GM12878 (cell line): ENCODE data around the gene RBM48. TPM values are rescaled to one million over a fixed set of nuclear protein-coding genes. Genes with fewer than 3 reads are reported as not detected.

ENCODE experiments used
- ATAC-seq: fragments of 200-7000 bp; cut with Tn5 transposase; 3 replicates; pipeline ENCODE4 v1.9.1; 2020; ENCODE audit warnings: mild to moderate bottlenecking, moderate library complexity
- BruUV-seq: library from RNA; stranded (reverse); fragments of 400-500 nt; replicated peaks from 2 replicates; lab custom pipeline; 2021; lab: Mats Ljungman, UMichigan
- CTCF ChIA-PET: fragments of 300-600 bp; sonication (Branson Sonifier 250); formaldehyde crosslinking; extraction: SDS; loops from one replicate; lab custom pipeline; 2021; ENCODE audit warnings: inconsistent platforms; lab: Yijun Ruan, JAX
- POLR2A ChIA-PET: fragments of 350-600 bp; formaldehyde crosslinking; extraction: SDS; loops from one replicate; lab custom pipeline; 2021; ENCODE audit warnings: inconsistent platforms; lab: Charles Lee
- RAD21 ChIA-PET: fragments of 300-600 bp; sonication (Branson Sonifier 250); formaldehyde crosslinking; loops from one replicate; lab custom pipeline; 2023; ENCODE audit warnings: antibody characterized with exemption; ENCODE audit not compliant: unreplicated experiment; lab: Charles Lee
- SMC1A ChIA-PET: fragments of 300-600 bp; sonication (Branson Sonifier 250); formaldehyde crosslinking; loops from one replicate; lab custom pipeline; 2023; ENCODE audit not compliant: unreplicated experiment, uncharacterized antibody; lab: Charles Lee
- DNase-seq: peaks from one replicate; pipeline ENCODE4 v3.0.0-alpha.2; 2011; ENCODE audit warnings: low read depth, low spot score
- FAIRE-seq: peaks from 3 replicates; lab custom pipeline; 2011; peaks lifted over from hg19 to GRCh38; lab: Jason Lieb, UNC
- H2AFZ ChIP-seq: 2 replicates; pipeline ENCODE4 v1.6.0; 2011; ENCODE audit warnings: low read depth, low read length, control low read depth; ENCODE audit not compliant: control insufficient read depth
- H3K27ac ChIP-seq: 2 replicates; pipeline ENCODE4 v1.5.1; 2011; ENCODE audit warnings: control low read depth; ENCODE audit not compliant: control insufficient read depth, insufficient read depth
- H3K27me3 ChIP-seq, 2 experiments: replicated peaks in 1 of 2; 2 replicates each; pipeline versions ENCODE4 v1.6.0 to v1.6.1; 2011; ENCODE audit warnings: low read length in 1 of 2; ENCODE audit not compliant: control insufficient read depth in 2 of 2, insufficient read depth in 2 of 2
- H3K36me3 ChIP-seq, 2 experiments: 2 replicates each; pipeline ENCODE4 v1.5.1; 2011; ENCODE audit warnings: low read length in 1 of 2; ENCODE audit not compliant: control insufficient read depth in 2 of 2, insufficient read depth in 2 of 2
- H3K4me1 ChIP-seq: 2 replicates; pipeline ENCODE4 v1.6.1; 2011; ENCODE audit warnings: mild to moderate bottlenecking, low read length, moderate library complexity, mixed read lengths; ENCODE audit not compliant: control insufficient read depth, insufficient read depth
- H3K4me2 ChIP-seq: 2 replicates; pipeline ENCODE4 v1.6.0; 2011; ENCODE audit warnings: control low read depth; ENCODE audit not compliant: control insufficient read depth, insufficient read depth
- H3K4me3 ChIP-seq: fragments of 200-600 bp; sonication (generic); 2 replicates; pipeline ENCODE4 v1.5.1; 2016
- H3K79me2 ChIP-seq: 2 replicates; pipeline ENCODE4 v1.6.0; 2011; ENCODE audit warnings: low read length; ENCODE audit not compliant: control insufficient read depth, insufficient read depth
- H3K9ac ChIP-seq: 2 replicates; pipeline ENCODE4 v1.8.0; 2011; ENCODE audit warnings: low read length, control low read depth, mixed read lengths; ENCODE audit not compliant: control insufficient read depth, insufficient read depth
- H3K9me3 ChIP-seq: replicated peaks from 3 replicates; pipeline ENCODE4 v1.5.1; 2011; ENCODE audit warnings: mild to moderate bottlenecking, low read length; ENCODE audit not compliant: control insufficient read depth, insufficient read depth
- H4K20me1 ChIP-seq: 2 replicates; pipeline ENCODE4 v1.6.0; 2011; ENCODE audit not compliant: control insufficient read depth, insufficient read depth
- BCLAF1 ChIP-seq: fragments of 450-650 bp; IDR thresholded peaks from 2 replicates; pipeline ENCODE4 v1.6.1; 2017; ENCODE audit warnings: antibody characterized with exemption, mild to moderate bottlenecking, moderate library complexity
- EGR1 ChIP-seq, 2 experiments: IDR thresholded peaks; 1 replicate in 1 of 2; 2 replicates in 1 of 2; pipeline ENCODE4 v1.6.1; 2011 to 2012; ENCODE audit warnings: low read depth in 2 of 2, low read length in 2 of 2, borderline replicate concordance in 1 of 2, mild to moderate bottlenecking in 1 of 2, moderate library complexity in 1 of 2
- IRF4 ChIP-seq: IDR thresholded peaks from 2 replicates; pipeline ENCODE4 v1.6.1; 2011; ENCODE audit warnings: low read depth, low read length
- NFIC ChIP-seq: IDR thresholded peaks from 2 replicates; pipeline ENCODE4 v1.6.1; 2012; ENCODE audit warnings: low read depth, mild to moderate bottlenecking, inconsistent platforms, low read length, moderate library complexity
- NFYB ChIP-seq: IDR thresholded peaks from 2 replicates; pipeline ENCODE4 v1.6.1; 2011; ENCODE audit warnings: low read depth, mild to moderate bottlenecking, low read length, improper control_type of control experiment, moderate library complexity; ENCODE audit not compliant: insufficient read depth
- PML ChIP-seq: IDR thresholded peaks from 2 replicates; pipeline ENCODE4 v1.6.1; 2012; ENCODE audit warnings: low read length, inconsistent platforms
- RAD51 ChIP-seq: fragments of 450-650 bp; IDR thresholded peaks from 2 replicates; pipeline ENCODE4 v1.6.1; 2016; ENCODE audit warnings: moderate library complexity, mild to moderate bottlenecking, inconsistent platforms
- RCOR1 ChIP-seq: conservative IDR thresholded peaks from 2 replicates; pipeline ENCODE4 v1.6.1; 2012; ENCODE audit warnings: low read depth, low read length, improper control_type of control experiment
- SPI1 ChIP-seq: IDR thresholded peaks from 2 replicates; pipeline ENCODE4 v1.6.1; 2011; ENCODE audit warnings: low read depth, mild to moderate bottlenecking, low read length, moderate library complexity, borderline replicate concordance; ENCODE audit not compliant: insufficient read depth
- SRF ChIP-seq, 2 experiments: IDR thresholded peaks; 2 replicates each; pipeline ENCODE4 v1.6.1; 2011; ENCODE audit warnings: low read depth in 2 of 2, low read length in 2 of 2, mild to moderate bottlenecking in 1 of 2, moderate library complexity in 1 of 2
- ZNF384 ChIP-seq: IDR thresholded peaks from 2 replicates; pipeline ENCODE4 v1.6.1; 2012; ENCODE audit warnings: low read depth, mild to moderate bottlenecking, low read length, improper control_type of control experiment, borderline replicate concordance
- WGBS: methylation state at CpG from one replicate; pipeline ENCODE4 v1.1.6; 2016; ENCODE audit warnings: low lambda C conversion rate; ENCODE audit not compliant: insufficient replicate concordance, insufficient coverage; ENCODE audit errors: missing lambda C conversion rate; 5-methylcytosine and 5-hydroxymethylcytosine counted together
- in situ Hi-C: fragments of 300-500 bp; cut with MboI; formaldehyde crosslinking; loops from 9 replicates; pipeline ENCODE4 v1.14.3; 2018; ENCODE audit warnings: mixed read lengths
- intact Hi-C: fragments of 100-400 bp; cut with micrococcal nuclease; formaldehyde crosslinking; loops from one replicate; pipeline ENCODE4 v1.14.2; 2022; ENCODE audit not compliant: unreplicated experiment
- polyA plus RNA-seq, 11 experiments: library from polyadenylated mRNA; depleted of rRNA in 4 of 11; unstranded in 6 of 11; stranded (reverse) in 5 of 11; fragments of >200 nt; fragmentation: Nextera tagmentation in 4 of 11; fragmentation: Illumina TruSeq in 1 of 11; extraction: Ambion mirVana in 4 of 11; extraction: Trizol in 1 of 11; gene quantifications; 1 replicate in 1 of 11; 2 replicates in 10 of 11; pipeline versions ENCODE4 v1.2.1 to v1.2.3, GENCODE V29; 2011 to 2016; ENCODE audit warnings: inconsistent platforms in 2 of 11, missing spikeins in 2 of 11, low read depth in 1 of 11
- total RNA-seq, 4 experiments: library from RNA; depleted of rRNA in 3 of 4; stranded (reverse); fragments of >200 nt in 3 of 4; fragmentation: Illumina TruSeq in 1 of 4; extraction: Trizol in 1 of 4; gene quantifications; 2 replicates each; pipeline versions ENCODE4 v1.2.1 to v1.2.3, GENCODE V29; 2013 to 2021
- TF ChIP-seq, protein P1 (sequence below): fragments of 450-650 bp; IDR thresholded peaks from 2 replicates; pipeline ENCODE4 v1.6.1; 2018; ENCODE audit warnings: mild to moderate bottlenecking, low read depth, moderate library complexity; ENCODE audit not compliant: partially characterized antibody

The RBM48 gene
- total and polyA plus RNA-seq, 10 of the 15 experiments (the other 5 are each of a cell fraction or from before 2014, with no cell fraction given): 8.5 to 14.7 (median 11.6) TPM

DNA sequence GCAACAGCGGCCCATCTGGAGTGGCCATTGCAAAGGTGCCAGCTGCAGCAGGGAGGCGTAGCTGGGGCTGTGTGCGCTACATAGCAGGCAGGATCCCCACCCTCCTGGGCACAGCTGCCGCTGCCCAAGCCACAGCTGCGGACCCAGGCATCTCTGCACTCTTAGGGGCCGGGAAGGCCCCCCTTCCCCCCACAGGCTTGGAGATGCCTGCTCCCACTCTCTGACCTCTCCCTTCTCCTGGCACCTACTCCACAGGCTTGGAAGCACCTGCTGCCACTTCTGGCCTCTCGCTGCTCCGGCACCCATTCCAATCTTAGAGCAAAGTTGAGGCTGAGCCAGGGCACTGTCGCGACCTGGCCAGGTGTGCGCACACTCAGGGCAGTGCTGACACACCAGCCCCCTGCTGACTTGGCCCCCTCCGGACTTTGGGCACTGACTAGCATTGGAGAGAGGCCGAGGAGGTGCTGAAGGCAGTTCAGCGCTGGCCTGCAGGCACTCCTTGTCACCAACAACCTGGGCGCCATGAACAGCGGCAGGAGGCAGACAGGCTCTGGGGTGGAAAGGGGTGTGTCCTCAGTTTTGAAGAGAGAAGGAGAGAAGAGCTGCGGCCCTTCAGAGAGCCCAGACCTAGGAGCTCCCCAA is 18.4 kb downstream of the RBM48 start (continued):
- TF ChIP-seq, protein P1, sequence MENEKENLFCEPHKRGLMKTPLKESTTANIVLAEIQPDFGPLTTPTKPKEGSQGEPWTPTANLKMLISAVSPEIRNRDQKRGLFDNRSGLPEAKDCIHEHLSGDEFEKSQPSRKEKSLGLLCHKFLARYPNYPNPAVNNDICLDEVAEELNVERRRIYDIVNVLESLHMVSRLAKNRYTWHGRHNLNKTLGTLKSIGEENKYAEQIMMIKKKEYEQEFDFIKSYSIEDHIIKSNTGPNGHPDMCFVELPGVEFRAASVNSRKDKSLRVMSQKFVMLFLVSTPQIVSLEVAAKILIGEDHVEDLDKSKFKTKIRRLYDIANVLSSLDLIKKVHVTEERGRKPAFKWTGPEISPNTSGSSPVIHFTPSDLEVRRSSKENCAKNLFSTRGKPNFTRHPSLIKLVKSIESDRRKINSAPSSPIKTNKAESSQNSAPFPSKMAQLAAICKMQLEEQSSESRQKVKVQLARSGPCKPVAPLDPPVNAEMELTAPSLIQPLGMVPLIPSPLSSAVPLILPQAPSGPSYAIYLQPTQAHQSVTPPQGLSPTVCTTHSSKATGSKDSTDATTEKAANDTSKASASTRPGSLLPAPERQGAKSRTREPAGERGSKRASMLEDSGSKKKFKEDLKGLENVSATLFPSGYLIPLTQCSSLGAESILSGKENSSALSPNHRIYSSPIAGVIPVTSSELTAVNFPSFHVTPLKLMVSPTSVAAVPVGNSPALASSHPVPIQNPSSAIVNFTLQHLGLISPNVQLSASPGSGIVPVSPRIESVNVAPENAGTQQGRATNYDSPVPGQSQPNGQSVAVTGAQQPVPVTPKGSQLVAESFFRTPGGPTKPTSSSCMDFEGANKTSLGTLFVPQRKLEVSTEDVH: no peak
- TF ChIP-seq PML: no peak
- no peak for TF ChIP-seq RAD51
- TF ChIP-seq RCOR1: no peak

DNA sequence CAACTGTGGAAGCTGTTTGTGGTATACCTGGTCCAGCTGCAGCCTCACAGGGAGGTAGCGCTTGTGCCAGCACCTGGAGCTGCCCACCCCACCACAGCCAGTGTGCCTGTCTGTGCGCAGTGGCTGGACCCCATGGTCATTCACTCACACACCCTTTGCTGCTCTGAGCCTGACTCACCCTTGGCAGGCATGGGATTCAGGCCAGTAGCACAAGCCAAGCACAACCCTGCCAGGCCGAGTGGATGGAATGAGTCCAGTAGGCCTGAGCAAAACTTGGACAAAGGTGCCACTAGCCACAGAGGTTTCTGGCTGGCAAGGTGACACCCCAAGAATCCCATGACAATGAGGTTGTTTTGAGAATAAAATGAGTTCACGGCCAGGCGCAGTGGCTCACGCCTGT is 19.0 kb downstream of the RBM48 start:
- TF ChIP-seq IRF4 (no peak), ZNF384 (no peak), BCLAF1 (no peak), NFIC (no peak), EGR1 (IDR thresholded peaks at IDR 0.05; ENCODE audit: borderline replicate concordance in 1 of 2, low read depth in 2 of 2, low read length in 2 of 2) (no peak), SPI1 (no peak), NFYB (no peak), SRF (IDR thresholded peaks at IDR 0.05; ENCODE audit: low read depth in 2 of 2, low read length in 2 of 2) (no peak)
- FAIRE-seq: no peak
- ChIA-PET RAD21 (no interaction called here), POLR2A (no interaction called here), SMC1A (no interaction called here), CTCF (interaction anchor here (1.4 kb wide), 1 partner anchor 10 kb away, joined by 4 read pairs; no protein-coding TSS in a partner anchor)
- intact Hi-C loops (no loop called here), in situ Hi-C loops (no loop called here)
- H3K9ac ChIP-seq: no peak overlapping the region
- H3K27me3 ChIP-seq: no peaks in the 10 kb centered on the region
- no peaks in the 10 kb centered on the region for H3K36me3 ChIP-seq
- no peaks in the 10 kb centered on the region for H3K4me1 ChIP-seq
- DNase-seq: no peak
- no peak overlapping the region for H3K4me2 ChIP-seq
- H3K4me3 ChIP-seq: no peak overlapping the region
- 90% methylated on average over 6 of the region's 6 CpGs for WGBS
- no peaks in the 10 kb centered on the region for H4K20me1 ChIP-seq
- no peak for ATAC-seq
- no peak overlapping the region for H2AFZ ChIP-seq
- H3K27ac ChIP-seq: no peak overlapping the region
- BruUV-seq: no TSS peak
- no peaks in the 10 kb centered on the region for H3K9me3 ChIP-seq
- no peaks in the 10 kb centered on the region for H3K79me2 ChIP-seq
